ENCODE measurements around the gene KMT2E.
"Not testable (repeated sequence)": the region's sequence is repeated elsewhere in the genome, so short reads cannot be mapped to it uniquely, and the experiment has no call there.

KMT2E gene

GRCh38 chr7:105013816-105014692 is at the start of gene KMT2E:
Gene KMT2E, plus strand, starts transcription at chr7:105014205. Its CDS starts 26,748 bp downstream, at chr7:105040953.
- DNase-seq (ENCODE audit: low spot score), result no peak

- DNase-seq (ENCODE audit: low spot score), result no peak
Observed at GRCh38 chr7:104964626-104965236, 49.3 kb upstream of the KMT2E start.

GRCh38 chr7:104966022-104966421 is 48.0 kb upstream of the KMT2E start:
- DNase-seq (ENCODE audit: low spot score), result no peak

GRCh38 chr7:104967088-104967487 is 46.9 kb upstream of the KMT2E start:
- no peak for DNase-seq (ENCODE audit: low spot score)

- DNase-seq (ENCODE audit: low spot score), result no peak
Observed at GRCh38 chr7:104967595-104967994, 46.4 kb upstream of the KMT2E start.

GRCh38 chr7:104968648-104969047 is 45.4 kb upstream of the KMT2E start:
- DNase-seq (ENCODE audit: low spot score), result no peak

GRCh38 chr7:104969183-104969582 is 44.8 kb upstream of the KMT2E start:
- no peak for DNase-seq (ENCODE audit: low spot score)

- peak; percentile 68 for DNase-seq (ENCODE audit: low spot score)
Observed at GRCh38 chr7:104971290-104972071, 42.5 kb upstream of the KMT2E start.

GRCh38 chr7:104972500-104972899 is 41.5 kb upstream of the KMT2E start:
- DNase-seq (ENCODE audit: low spot score), result no peak

- no peak for DNase-seq (ENCODE audit: low spot score)
Observed at GRCh38 chr7:104973227-104973626, 40.8 kb upstream of the KMT2E start.

- DNase-seq (ENCODE audit: low spot score), result no peak
Observed at GRCh38 chr7:104973909-104974415, 40.0 kb upstream of the KMT2E start.

GRCh38 chr7:104975553-104975952 is 38.5 kb upstream of the KMT2E start:
- DNase-seq (ENCODE audit: low spot score), result not testable (repeated sequence)

- DNase-seq (ENCODE audit: low spot score), result peak; percentile 62
Observed at GRCh38 chr7:104976966-104977636, 36.9 kb upstream of the KMT2E start.

GRCh38 chr7:104978460-104978859 is 35.5 kb upstream of the KMT2E start:
- DNase-seq (ENCODE audit: low spot score), result peak; percentile 87

- peak; percentile 45 for DNase-seq (ENCODE audit: low spot score)
Observed at GRCh38 chr7:104979167-104979841, 34.7 kb upstream of the KMT2E start.

- DNase-seq (ENCODE audit: low spot score), result no peak
Observed at GRCh38 chr7:104980440-104980839, 33.6 kb upstream of the KMT2E start.

GRCh38 chr7:104980841-104981671 is 32.9 kb upstream of the KMT2E start:
- peak; percentile 77 for DNase-seq (ENCODE audit: low spot score)

- no peak for DNase-seq (ENCODE audit: low spot score)
Observed at GRCh38 chr7:104981672-104982037, 32.4 kb upstream of the KMT2E start.

GRCh38 chr7:104982308-104983075 is 31.5 kb upstream of the KMT2E start:
- DNase-seq (ENCODE audit: low spot score), result peak; percentile 47

Data from pons (tissue), 1 donor.